GDM1 (cell line): ENCODE measurements around the gene CMA1.

Experiments
- DNase-seq: peaks from one replicate; lab custom pipeline; 2025; lab: John Stamatoyannopoulos, UW

The CMA1 gene

DNA sequence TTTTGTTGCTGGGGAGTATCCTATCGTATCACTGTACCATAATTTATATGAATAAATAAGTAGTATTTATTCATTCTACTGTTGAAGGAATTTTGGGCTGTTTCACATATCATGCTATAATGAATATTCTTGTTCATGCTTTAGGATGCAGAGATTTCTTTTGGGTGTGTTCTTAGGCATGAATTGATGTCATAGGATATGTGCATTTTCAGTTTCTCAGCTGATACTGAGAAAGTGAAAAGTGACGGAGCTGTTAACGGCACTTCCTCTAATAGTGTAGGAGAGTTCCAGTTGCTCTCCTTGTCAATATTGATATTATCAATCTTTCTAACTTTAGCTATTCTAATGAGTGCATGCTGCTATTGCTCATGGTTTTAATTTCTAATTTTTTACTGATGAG lies 42.3 kb downstream of the CMA1 start:
- DNase-seq: no peak

DNA sequence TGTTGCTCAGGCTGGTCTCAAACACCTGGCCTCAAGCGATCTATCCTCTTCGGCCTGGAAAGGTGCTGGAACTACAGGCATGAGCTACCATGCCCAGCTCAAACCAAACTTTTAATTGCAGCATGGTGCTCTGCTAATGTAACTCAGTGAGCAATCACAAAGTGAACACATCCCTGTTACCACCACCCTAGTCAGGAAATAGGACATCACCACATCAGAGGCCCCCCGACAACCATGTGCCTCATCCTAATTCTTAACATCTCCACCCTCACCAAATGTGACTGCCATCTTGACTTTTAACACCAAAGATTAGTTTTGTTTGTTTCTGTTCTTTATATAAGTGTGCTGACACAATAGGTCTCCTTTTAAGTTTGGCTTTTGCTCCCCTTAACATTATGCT lies 42.7 kb downstream of the CMA1 start:
- DNase-seq: no peak

DNA sequence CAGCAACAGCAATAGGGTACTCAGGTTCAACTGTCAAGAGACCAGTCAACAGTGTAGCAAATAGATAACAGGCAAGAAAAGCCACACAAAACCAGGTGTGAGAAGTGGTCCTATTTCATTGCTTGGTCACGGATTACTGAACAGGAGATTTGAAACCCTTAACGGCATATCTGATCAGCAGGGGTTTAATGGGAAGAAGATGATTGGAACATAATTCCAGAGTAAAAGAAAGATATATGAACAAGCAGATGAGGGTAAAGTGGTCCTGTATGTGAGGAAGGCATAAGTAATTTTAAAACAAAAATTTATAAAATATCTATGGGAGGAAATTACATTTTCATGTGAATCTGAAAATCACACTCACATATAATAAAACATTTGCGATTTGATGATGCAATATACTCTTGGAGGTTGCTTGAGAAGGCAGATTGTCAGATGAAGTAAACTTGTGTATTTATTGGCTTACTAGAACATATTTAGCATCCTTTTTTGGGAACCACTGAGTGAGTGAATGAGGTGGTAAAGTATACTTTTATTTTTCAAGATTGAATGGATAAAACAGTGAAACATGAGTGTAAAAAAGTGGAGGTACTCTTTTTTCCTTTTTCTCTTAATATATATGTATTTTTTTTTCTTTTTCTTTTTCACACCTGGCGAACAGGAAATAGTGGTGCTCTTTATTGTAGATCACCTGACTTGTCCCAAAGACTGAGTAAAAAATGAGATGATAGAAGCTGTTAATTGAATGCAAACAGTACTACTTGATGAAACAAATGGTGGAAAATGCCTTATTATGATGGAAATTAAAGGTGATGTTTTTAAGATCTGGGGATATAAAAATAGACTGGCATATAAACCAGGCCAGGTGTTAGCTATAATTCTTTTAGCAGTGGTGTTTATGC lies 43.9 kb downstream of the CMA1 start:
- DNase-seq: no peak

DNA sequence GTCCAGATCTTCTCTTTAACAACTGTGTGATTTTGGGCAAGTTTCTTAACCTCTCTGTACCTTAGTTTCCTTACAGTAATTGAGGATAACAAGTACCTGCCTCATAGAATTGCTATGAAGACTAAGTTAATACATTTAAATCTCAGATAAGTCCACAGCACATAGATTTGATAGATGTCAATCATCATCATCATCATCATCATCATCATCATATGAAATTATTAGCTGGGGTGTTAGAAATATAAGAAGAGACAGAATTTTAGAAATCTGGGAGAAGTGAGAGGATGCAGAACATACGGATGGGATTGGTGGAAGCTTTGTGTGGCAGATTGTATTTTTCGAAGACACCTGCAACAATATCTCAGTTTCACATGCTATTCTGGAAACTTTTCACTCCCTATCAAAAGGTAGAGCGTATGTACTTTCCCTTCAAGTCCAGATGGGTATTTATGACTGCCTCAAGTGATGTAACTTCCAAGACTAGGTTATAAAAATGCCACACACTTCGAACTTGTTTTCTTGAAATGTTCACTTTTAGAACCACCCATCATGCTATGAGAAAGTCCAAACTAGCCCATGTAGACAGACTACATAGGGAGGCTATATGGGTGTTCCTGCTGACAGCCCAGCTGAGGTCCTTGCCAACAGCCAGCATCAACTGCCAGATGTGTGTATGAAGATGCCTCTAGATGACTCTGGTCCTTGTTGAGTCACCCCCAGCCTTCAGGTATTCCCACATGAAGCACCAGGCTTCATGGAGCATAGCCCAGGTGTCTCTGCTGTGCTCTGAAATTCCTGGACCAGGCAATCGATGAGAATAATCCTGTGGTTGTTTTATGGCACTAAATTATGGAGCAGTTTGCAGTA lies 44.8 kb downstream of the CMA1 start:
- no peak for DNase-seq

DNA sequence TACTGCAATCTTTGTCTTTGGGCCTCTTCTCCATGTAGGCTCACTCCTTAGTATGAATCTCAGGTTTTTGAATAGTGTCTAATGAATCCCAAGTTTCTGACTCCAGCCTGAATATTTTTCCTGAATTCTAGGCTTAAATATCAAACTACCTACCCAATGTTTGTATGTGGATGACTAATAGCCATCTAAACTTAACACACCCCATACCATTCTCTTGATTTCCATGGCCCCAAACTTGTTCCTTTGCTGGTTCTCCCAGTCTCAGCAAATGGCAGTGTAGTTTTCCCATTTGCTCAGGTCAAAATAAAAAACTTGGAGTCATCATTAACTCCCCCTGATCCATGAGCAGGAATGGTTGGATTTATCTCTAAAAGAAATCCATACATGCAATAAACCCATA lies 46.7 kb downstream of the CMA1 start:
- no peak for DNase-seq

DNA sequence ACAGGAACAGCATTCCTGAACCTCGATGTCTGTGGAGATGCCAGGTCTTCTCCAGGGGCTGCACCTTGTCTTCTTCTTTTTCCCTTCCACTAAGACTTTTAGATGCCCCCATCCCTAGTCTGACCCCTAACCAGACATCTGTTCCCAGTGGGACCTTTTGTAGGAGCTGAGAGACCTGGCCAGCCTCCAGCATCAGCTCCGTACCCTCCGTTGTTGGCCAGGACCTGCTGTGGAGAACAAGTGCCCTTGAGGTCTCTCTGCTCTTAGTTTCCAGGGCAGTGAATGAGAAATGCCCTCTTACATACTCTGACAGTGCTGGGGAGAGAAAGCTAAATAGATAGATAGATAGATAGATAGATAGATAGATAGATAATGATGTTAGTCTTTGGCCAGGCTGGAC lies 48.7 kb downstream of the CMA1 start:
- DNase-seq: no peak

DNA sequence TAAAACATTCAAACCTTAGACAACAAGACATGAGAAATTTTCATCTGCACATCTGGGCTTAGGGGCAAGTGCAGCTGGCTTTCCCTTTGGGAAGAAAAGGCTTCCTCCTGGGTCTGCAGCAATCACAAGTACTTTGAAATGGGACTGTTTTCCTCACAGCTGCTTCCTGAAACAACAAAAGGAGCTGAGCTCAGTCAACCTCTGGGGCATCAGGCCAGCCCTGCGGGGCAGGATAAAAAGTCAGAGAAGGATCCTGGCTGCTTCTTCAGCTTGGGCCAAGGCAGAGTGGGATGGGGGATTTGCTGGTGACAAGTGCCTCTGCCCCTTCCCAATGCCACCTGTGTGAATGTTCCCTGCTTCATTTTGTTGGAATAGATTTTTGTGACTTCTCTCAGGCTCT lies 49.3 kb downstream of the CMA1 start:
- DNase-seq: no peak

DNA sequence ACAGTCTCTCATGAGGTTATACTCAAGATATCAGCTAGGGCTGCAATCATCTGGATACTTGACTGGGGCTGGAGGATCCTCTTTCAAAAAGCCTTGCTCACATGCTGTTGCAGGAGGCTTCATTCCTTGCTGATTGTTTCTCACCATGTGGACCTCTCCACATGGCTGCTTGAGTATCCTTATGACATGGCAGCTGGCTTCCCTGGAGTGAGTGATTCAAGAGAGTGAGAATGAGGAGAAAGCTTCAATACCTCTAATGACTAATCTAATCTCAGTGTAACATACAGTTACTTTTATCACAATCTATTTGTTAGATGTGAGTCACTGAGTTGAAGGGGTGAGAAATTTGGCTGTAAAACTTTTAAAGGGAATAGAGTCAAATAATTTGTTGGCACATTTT lies 51.1 kb downstream of the CMA1 start:
- no peak for DNase-seq
